T follicular helper cell (primary cell): ENCODE data around the gene MGAT5.

Experiments
- DNase-seq: peaks from one replicate; pipeline ENCODE4 v3.0.0-alpha.2; 2020; ENCODE audit warnings: low read depth

MGAT5 gene

DNA sequence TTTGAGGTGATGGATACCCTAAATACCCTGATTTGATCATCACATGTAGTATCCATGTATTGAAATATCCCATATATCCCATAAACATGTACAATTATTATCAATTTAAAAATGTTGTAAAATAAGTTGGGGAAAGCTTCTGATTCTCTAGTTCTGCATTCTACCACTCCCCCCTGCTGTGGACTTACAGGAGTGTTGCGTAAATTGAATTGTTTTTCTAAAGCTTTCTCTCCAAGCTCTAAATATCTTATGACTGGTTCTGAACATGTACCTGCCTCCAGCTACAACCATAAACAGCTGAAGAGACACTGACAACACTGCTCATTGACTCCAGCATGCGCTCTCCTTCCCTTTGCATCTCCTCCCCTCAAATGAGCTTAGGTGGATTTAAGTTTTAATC, 145.2 kb downstream of the MGAT5 start:
- DNase-seq = no peak

DNA sequence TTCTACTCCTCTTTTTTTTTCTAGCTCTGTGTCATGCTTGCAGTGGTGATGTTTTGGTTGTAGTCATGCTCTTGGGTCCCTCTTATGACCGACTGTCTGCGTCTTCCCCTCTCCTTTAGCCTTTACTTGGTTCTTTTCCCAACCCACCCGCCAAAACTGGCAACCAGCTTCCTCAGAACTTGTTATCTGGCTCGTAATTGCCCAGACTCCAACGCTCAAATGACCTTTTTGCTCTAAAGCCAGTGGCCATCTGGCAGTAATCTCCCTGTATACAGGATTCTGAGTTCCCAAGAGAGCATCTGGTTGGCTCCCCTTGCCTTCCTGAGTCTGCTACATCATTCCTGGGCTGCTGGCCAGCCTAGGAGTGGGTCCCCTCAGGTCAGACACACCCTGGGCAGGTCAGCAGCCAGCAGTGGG, 147.2 kb downstream of the MGAT5 start:
- DNase-seq = no peak

DNA sequence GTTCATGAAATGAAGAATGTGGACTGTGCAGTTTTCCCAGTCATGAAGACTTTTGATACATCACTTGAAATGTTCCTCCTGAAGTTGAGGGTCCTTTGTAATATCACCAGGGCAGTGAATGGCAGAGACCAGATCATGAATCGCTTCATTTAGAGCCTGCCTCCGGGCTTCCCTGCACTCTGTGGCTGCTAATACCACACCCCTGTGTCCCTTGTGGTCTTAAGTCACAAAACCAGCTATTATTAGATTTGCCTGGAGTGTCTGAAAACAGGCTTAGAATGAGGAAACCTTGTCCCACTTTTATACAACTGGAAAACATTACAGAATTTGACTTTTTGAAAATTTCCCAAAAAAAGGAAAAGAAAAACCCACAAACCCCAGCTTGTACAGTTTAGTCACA, 147.9 kb downstream of the MGAT5 start:
- DNase-seq = no peak

DNA sequence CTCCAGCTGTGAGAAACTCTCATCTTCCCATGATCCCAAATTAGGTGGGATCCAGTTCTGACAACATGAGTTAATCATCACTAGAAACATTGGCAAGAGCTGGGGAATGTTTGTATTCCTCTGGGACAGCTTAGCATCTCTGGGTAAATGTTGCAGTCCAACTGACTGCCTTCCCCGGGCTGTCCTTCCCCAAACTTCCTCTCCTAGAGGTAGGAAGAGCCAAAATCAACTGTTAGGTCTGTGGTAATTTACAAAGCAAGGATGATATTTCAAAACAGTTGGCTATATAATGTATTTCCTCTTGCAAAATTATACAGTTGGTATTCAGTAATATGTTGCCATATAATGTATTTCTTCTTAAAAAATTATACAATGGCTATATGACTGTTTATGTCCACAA, 148.5 kb downstream of the MGAT5 start:
- DNase-seq = no peak

DNA sequence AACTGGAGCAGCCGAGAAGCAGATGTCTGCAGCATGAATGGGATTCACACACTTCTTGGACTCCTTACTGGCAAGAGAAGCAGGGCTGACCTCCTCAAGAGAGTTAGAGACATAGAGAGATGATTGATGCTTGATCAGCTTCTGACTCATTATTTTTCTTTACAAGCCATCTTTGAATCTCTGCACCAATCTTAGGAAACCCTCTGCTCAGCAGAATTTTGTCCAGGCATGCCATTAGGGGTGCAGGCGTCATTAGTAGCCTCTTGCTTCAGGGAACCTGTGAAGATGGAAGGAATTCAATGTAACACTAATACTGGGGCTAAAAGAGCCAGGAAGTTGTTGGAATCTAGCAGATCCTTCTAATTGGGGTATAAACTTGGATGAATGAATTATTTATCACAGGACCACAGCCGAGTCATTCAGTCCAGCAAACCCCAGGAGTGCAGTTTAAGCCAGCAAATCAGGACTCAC, 151.8 kb downstream of the MGAT5 start:
- no peak for DNase-seq

DNA sequence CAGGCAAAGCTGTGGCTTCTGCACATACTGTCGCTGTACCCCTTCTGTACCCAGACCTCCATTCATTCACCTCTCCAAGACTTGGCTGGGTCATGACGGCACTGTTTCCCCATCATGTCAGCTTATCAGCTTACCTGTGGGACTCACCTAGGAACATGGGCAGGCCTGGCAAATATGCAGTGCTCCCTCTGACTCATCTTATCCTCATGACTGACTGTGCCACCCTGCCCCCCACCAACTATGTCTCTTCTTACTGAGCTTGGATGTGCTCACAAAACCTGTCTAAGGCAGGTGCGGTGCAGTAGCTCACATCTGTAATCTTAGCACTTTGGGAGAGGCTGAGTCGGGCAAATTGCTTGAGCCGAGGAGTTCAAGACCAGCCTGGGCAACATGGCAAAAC, 152.4 kb downstream of the MGAT5 start:
- DNase-seq = no peak

DNA sequence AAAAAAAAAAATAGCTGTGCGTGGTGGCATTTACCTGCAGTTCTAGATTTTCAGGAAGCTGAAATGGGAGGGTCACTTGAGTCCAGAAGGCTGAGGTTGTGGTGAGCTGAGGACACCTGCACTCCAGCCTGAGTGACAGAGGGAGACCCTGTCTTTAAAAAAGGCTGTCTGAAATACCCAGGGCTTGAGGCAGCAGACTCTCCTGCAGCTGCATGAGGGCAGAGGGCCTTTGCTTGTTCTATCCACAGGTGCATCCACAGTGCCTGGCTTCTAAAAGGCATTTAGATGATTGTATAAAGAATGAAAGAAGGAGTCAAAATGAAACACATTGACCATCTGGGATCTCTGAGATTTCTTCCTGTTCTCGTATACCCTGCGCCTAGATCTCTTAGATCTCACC, 152.9 kb downstream of the MGAT5 start:
- DNase-seq = no peak

DNA sequence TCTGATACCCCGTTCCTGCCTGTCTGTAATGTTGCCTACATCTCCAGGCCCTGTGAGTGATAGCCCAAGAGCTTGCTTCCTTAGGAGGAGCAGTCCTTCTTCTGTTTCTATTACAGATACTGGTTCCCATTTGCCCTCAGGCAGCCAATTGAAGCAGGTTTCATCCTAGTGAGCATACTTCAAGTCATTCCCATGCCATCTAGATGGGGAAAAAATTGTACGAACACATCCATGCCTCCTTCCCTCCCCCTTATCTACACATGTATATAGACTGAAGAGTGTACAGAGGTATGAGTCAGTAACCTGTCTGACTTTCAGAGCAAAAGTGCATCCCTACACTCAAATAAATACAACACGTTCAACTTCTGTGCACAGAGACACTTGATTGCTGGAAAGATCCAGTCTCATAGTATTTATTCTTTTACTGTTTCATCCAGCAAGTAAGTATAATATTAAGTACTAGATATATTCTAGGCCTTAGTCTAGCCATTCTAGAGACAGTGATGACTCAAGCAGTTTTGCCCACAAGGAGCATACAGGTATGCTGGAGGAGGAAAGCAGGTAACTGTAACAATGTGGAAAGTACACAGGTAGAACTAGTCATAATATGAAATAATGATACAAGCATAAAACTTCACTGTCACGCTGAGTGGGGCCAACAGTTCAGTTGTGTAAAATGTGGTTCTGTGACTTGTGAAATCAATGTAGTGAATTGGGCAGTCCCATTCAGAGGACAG, 153.4 kb downstream of the MGAT5 start:
- DNase-seq = no peak

DNA sequence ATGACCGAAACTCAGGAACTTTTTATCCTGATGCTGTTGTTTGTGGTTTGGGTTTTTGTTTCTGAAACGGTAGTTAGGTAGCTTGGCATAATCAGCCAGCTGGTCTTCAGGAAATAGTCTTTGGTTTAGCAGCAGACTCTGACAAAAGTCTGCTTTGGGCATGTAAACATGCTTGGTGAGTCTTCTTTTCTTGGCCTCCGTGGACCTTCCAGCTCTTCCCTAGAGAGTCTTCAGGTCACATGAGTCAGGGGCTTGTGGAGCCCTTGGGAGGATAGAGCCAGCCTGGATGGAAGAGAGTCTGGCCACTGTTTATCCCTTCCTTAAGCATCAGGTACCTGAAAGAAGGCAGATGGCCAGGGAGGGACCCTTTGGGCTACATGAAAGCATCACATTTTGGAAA, 154.5 kb downstream of the MGAT5 start:
- no peak for DNase-seq

DNA sequence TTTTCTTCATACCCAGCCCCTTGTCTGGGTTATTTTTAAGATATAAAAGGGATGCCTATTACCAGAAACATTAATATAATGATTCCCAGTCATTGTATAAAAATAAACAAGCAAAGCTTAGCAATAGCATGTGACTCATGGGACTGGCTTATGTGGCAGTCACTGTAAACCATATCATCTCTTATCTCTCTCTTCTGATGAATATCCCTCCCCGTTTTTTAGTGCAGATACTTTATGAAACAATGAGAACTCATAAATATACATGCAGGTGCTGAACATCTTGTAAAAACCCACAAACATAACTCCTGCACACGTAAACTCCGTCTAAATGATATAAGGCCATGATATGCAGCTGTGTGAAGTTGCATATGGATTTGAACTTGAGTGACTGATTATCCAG, 154.9 kb downstream of the MGAT5 start:
- no peak for DNase-seq

DNA sequence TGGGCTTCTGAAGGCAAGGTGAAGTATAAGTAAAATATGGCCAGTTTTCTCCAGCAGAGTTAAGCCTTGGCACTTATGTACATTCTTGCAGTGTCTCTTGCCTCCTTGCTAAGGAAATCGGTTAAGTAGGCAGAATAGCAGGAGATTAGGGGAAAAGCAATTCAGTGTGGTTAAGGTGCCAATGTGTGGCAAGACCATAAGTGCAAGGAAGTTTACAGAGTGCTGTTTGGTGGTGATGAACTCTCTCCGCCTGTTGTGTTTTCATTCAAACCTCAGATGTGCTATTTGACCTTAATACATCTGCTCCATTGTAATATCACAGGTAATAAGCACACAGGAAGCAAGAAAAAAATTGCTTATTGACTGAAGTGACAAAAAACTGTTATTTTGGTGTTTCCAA, 156.1 kb downstream of the MGAT5 start:
- no peak for DNase-seq

DNA sequence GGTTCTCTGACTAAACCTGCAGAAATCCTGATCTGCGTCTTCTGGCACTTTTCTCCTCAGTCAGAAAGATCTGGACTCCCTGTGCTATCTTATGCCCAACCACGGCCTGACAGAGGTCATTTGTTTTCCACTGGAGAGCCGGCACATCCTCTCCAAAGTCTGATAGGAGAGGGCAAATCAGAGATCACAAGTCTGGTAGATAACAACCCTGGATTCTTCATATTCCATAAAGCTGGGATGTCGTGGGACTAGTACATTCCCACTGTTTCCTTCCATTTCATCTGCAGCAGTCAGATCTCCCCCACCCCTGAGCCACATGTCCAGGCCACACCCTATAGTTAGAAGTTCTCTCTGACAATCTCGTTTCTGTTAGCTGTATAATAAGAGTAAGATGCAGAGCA, 157.0 kb downstream of the MGAT5 start:
- DNase-seq = no peak

DNA sequence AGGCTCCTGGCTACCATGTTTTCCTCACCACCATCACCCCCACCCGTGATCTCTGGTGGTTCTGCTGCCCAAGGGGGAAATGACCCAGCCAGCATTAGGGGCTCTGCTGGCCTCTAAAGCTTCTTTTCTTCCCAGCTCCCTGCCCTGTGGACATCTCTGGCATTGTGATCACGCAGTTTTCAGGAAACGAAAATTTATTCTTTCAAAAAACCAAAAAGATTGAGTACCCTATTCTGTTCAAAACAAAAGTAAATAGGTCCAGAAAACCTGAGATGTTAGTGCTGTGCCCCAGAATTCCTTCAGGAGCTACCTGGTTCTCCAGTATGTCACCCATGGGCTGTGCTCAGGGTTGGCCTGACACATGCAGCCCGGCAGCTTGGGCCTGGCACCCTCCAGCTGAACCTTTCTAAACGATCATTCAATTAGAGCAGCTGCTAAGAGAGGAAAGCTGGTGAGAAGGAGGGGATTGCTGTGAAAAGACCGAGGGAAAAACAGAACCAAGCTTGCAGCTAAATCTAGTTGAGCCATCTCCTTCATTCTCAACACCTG, 157.5 kb downstream of the MGAT5 start:
- no peak for DNase-seq

DNA sequence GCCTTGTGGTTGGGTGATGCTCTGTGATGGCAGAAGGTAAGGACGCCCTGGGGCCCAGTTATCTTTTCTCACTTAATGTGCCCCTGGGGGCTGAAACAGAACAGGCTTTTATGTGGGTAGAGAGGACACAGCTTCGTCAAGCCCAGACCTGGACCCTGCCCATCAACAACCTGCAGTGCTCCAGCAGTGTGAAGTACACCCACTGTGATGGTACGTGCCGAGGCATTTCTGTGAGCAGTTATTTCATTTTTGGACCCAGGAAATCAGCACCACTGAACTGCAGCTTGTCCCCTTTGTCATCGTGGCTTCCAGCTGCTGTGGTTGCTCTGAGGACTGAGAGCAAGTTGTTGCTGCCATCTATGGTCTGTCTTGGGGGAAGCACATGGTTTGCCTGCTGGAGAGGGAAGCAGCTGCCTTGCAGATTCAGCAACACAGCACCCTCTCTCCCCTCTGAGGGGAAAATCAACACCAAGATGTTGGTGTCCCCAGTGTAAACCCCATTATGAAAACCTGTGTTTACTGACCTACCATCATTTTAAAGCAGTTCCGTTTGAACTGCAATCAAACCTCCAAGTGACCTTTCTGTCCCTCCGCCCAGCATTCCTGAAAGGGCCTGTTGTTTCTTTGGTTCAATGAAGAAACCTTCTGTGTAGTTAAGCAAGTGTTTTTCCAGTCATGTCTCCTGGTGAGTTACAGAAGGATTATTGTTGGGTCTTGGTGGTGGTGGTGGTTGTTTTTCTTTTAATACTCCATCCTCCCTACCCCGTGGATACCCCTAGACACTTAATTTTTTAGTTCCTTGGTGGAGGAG, 158.2 kb downstream of the MGAT5 start:
- peak; percentile 50 for DNase-seq

DNA sequence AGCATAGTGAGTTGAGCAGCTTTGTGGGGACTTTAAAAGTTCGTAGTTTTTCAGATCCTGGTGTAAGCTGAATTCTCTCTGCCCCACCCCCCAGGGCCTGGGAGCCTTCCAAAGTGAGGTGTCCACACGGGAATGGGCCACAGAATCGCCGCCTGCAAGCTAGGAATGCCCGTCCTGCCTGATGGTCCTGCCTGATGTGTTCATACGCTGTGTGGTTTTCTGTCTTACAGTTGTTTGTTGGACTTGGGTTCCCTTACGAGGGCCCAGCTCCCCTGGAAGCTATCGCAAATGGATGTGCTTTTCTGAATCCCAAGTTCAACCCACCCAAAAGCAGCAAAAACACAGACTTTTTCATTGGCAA, 158.7 kb downstream of the MGAT5 start:
- no peak for DNase-seq

DNA sequence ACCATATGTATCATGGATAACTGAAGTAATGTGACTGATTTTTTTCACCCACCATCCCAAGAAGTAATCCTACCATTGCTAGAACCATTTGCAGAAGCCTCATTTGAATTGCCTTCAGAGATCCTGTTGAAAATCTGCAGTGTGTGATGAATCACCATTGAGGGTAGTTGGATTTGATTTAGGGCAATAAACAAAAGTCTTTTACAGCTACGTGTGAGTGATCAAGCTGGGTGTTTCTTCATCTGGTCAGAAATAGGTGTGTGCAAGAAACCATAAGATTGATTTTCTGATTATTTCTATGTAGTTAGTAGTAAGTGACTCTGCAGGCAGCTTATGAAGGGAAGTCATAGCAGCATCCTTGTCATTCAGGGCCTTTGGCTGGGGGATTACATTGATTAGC, 159.6 kb downstream of the MGAT5 start:
- no peak for DNase-seq

DNA sequence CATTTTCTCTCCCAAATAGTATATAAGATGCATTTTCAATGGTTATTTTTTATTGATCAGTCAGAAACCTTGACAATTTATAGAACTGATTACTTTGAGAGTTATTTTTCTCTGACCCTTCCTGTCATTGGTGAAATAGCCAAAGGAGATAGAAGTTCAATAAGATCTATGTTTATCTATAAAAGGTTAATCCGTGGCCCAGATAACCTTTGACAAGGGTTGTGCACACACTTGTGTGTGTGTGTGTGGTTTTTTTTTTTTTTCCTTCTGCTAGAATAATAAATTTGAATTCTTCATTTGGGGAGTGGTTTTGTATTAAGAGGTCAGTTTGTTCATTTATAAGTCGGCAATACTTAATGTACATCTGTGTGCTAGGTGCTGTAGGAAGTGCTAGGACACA, 160.0 kb downstream of the MGAT5 start:
- no peak for DNase-seq

DNA sequence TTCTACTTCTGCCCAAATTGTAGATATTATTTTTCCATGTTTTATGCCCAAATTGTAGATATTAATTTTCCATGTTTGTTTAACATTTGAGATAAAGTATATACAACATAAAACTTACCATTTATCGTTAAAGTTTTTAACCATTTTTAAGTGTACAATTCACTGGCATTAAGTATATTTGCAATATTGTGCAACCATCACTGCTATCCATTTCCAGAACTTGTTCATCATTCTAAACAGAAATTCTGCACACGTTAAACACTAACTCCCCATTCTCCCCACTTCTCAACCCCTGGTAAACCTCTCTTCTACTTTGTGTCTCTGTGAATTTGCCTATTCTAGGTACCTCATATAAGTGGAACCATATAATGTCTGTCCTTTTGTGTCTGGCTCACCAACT, 162.1 kb downstream of the MGAT5 start:
- DNase-seq = no peak

DNA sequence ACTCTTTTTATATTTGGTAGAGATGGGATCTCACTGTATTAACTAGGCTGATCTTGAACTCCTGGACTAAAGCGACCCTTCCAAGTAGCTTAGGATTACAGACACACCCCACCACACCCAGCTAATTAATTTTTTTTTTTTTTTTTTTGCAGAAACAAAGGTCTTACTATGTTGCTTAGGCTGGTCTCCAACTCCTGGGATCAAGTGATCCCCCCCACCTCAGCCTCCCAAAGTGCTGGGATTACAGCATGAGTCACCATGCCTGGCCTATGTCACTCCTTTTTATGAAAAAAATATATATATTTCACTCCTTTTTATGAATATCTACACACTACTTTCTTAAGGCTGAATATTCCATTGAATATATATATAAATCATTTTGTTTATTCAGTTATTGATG, 162.8 kb downstream of the MGAT5 start:
- no peak for DNase-seq

DNA sequence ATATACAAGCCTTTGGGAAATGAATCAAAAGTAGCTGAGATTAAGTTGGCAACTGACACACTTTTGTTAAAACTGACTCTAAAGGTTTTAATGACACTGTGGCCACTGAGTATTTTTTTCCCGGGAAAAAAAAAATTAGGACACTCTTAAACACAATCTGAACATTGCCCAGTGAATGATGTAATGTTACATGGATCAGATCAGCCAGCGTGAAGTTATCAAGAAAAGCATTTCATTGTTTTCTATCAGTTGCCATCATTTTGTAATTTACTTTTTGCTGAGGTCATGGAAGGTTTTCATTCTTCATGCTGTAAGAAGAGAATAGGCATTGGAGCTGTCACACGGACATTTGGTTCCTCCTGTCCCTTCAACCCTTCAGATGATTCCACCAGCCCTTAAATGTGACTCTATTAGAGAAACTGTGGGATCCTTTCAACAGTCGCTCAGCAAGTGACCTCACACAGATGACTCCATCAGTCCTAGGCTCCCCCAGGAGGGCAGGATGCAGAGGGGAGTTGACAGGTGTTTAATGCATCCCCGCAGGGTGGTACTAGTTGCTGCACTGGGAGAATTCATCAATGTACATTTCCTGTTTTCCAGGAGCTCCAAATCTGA, 164.2 kb downstream of the MGAT5 start:
- DNase-seq = no peak

DNA sequence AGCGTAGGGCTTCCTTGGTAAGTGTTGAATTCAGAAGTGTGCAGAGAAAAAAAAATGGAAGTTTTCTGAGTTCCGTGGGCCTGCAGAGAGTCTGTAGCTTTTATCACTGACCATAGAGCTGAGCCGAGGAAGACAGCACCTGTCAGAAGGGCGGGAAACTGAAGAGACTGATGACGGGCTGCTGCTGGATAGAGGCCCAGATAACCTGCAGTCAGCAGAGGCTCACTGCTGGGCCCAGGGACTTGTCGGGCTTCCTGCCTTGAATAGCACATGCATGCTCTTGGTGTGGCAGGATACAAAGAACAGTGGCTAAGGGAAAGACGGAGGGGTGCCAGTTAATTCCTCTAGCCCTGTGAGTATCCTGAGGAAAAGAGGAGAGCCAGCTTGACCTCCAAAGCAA, 166.4 kb downstream of the MGAT5 start:
- DNase-seq = no peak

DNA sequence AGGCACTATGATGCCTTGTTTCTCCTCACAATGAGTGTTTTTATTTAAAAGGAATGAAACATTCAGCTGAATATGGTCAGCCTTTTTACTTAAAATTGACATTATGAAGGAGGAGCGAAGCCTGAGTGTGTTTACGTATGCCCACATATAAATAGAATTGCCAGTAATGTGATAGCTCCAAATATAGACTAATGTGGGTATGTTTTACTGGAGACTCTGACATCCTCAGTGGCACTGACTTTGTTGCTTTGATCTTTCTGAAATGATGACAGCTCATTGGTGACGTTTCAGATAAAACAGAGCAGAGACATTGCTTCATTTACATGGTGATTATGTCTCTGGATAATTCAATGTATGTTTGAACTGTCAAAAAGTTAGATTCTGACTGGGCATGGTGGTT, 167.0 kb downstream of the MGAT5 start:
- no peak for DNase-seq
